Spleen (tissue), 11 donors: ENCODE measurements around the gene PHF21B. TPM values are rescaled to one million over a fixed set of nuclear protein-coding genes. Genes with fewer than 3 reads are reported as not detected.

Experiments
- DNase-seq: peaks from one replicate; pipeline ENCODE4 v3.0.0-alpha.2; 2020
- H3K27ac ChIP-seq, 8 donors: fragments of 200-600 bp; sonication (generic) in 7 of 8; 1 replicate in 4 of 8; 2 replicates in 4 of 8; pipeline versions ENCODE4 v1.5.0 to v1.8.0; 2016 to 2021; ENCODE audit warnings: inconsistent platforms in 4 of 8, mild to moderate bottlenecking in 4 of 8, moderate library complexity in 1 of 8
- H3K27me3 ChIP-seq, 7 donors: fragments of 200-600 bp; sonication (generic) in 6 of 7; replicated peaks in 1 of 7; 1 replicate in 4 of 7; 2 replicates in 3 of 7; pipeline versions ENCODE4 v1.5.0 to v1.8.0; 2016 to 2021; ENCODE audit warnings: inconsistent platforms in 3 of 7, mild to moderate bottlenecking in 1 of 7
- H3K36me3 ChIP-seq, 6 donors: fragments of 200-600 bp; sonication (generic) in 5 of 6; 1 replicate in 4 of 6; 2 replicates in 2 of 6; pipeline versions ENCODE4 v1.5.0 to v1.8.0; 2016 to 2021; ENCODE audit warnings: inconsistent platforms in 2 of 6
- H3K4me1 ChIP-seq, 6 donors: fragments of 200-600 bp; sonication (generic) in 5 of 6; 1 replicate in 3 of 6; 2 replicates in 3 of 6; pipeline versions ENCODE4 v1.5.0 to v1.8.0; 2016 to 2021; ENCODE audit warnings: inconsistent platforms in 3 of 6
- H3K4me3 ChIP-seq, 8 donors: fragments of 200-600 bp; sonication (generic) in 7 of 8; 1 replicate in 4 of 8; 2 replicates in 4 of 8; pipeline versions ENCODE4 v1.5.0 to v1.8.0; 2016 to 2021; ENCODE audit warnings: inconsistent platforms in 4 of 8, mild to moderate bottlenecking in 4 of 8, moderate library complexity in 2 of 8
- H3K9me3 ChIP-seq, 8 donors: fragments of 200-600 bp; sonication (generic) in 7 of 8; 1 replicate in 4 of 8; 2 replicates in 4 of 8; pipeline versions ENCODE4 v1.5.0 to v1.8.0; 2016 to 2021; ENCODE audit warnings: inconsistent platforms in 4 of 8
- CTCF ChIP-seq, 11 experiments: fragments of 200-600 bp in 7 of 11; fragments of 450-650 bp in 4 of 11; sonication (generic) in 4 of 11; IDR thresholded peaks in 8 of 11; conservative IDR thresholded peaks in 3 of 11; 1 replicate in 7 of 11; 2 replicates in 4 of 11; pipeline versions ENCODE4 v1.4.0 to v1.8.0; 2016 to 2021; ENCODE audit warnings: antibody characterized with exemption in 11 of 11, inconsistent platforms in 4 of 11, mild to moderate bottlenecking in 1 of 11
- POLR2A ChIP-seq, 3 donors: fragments of 450-650 bp; IDR thresholded peaks; one replicate each; pipeline ENCODE4 v1.5.1; 2017; ENCODE audit warnings: antibody characterized with exemption in 3 of 3, mild to moderate bottlenecking in 1 of 3
- POLR2AphosphoS5 ChIP-seq, 3 donors: sonication (generic); formaldehyde crosslinking; IDR thresholded peaks; one replicate each; pipeline ENCODE4 v1.5.1; 2017; ENCODE audit warnings: antibody characterized with exemption in 3 of 3
- WGBS, 5 donors: extraction: QIAGEN DNeasy Blood & Tissue Kit in 3 of 5; methylation state at CpG; one replicate each; pipeline versions ENCODE4 v1.1.5 to v1.1.7; 2013 to 2018; 5-methylcytosine and 5-hydroxymethylcytosine counted together
- intact Hi-C: fragments of 100-400 bp; cut with DNase I; formaldehyde crosslinking; loops from one replicate; pipeline ENCODE4 v1.15.0; 2023; ENCODE audit warnings: low total_unique reads
- polyA plus RNA-seq, 3 donors: library from polyadenylated mRNA; stranded (reverse); fragments of 200-250 nt; gene quantifications; one replicate each; pipeline ENCODE4 v1.2.1, GENCODE V29; 2013
- total RNA-seq, 7 donors: library from RNA; depleted of rRNA in 3 of 7; stranded (reverse); fragments of >200 nt in 3 of 7; fragmentation: NEBNext Ultra II Directional in 4 of 7; extraction: Animal tissue kit (Norgen Biotek cat#: 25700) in 4 of 7; gene quantifications; one replicate each; pipeline versions ENCODE4 v1.1.0 to v1.2.1, GENCODE V29; 2016 to 2021
- donor health status: healthy with polysubstance abuse.
- donor health status: DM: no; HTN: no; CAD: no; lungs with moderate emphysema.
- donor health status: DM: no; HTN: no; CAD: no.
- donor health status: Bipolar disorder and iron deficiency.
- donor health status: healthy.
- donor health status: DM: no; HTN: no; CAD: no.
- donor health status: DM: yes; HTN: yes; CAD: no.

PHF21B gene
- total and polyA plus RNA-seq, 10 donors, result 0.03 to 0.46 (median 0.09) TPM; not detected in 4

DNA sequence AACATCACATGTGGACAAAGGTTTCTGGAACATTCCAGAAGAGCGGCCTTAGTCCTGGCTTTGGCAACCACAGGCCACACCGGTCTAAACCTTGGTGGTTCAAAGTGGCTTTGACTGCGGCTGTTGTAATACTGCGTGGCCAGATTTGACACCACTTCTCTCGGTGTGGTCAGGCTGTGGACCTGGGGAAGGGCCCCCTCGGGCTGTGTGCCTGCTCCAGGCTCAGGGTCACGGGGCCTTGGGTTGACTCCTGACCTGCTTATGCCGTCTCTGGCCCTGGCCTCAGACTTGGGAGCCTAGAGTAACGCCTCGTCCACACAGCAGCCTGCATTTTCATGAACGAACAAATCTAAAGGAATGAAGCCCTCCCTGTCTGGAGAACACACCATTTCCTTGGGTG lies 118.0 kb downstream of the PHF21B start:
- Histone ChIP-seq H3K4me1 (no peaks in the 10 kb centered on the region), H3K27ac (no peak overlapping the region), H3K4me3 (no peak overlapping the region), H3K27me3 (peaks cover 0 to 16% (median 0%) of the 10 kb centered on the region in 7 donors), H3K36me3 (no peaks in the 10 kb centered on the region), H3K9me3 (no peaks in the 10 kb centered on the region)
- no peak for TF ChIP-seq CTCF (IDR thresholded peaks at IDR 0.05 in 8 of 11, conservative IDR thresholded peaks at IDR 0.05 in 3 of 11)
- TF ChIP-seq POLR2AphosphoS5 (IDR thresholded peaks at IDR 0.05), result no peak
- no peak for TF ChIP-seq POLR2A (IDR thresholded peaks at IDR 0.05)
- intact Hi-C loops, result no loop called here
- WGBS, 5 donors, result 79 to 89% (median 84%) methylated on average over 3 to 11 of the region's 11 CpGs
- peak; percentile 46 for DNase-seq

DNA sequence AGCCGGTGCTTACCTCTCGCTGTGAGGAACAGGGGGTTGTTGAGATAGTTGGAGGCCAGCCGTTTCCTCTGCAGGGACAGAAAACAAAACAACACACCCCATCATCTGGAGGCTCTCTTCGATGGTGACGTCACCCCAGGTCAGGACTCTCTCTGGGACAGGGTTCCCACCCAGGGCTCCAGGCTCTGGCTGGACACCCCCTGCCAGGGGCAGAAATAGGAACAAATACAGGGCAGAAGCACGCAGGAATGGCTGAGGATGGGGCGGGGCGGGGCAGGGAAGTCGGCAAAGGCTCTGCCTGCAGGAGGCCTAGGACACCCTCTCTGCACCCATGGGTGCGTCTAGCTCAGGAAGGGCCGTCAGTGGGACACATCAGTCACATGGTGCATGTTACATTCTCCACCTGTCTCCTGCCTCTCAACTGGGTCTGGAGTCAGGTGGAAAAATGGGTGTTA lies 118.5 kb downstream of the PHF21B start:
- peak; percentile 58 for DNase-seq
- Histone ChIP-seq H3K9me3 (no peaks in the 10 kb centered on the region), H3K27me3 (peaks cover 0 to 16% (median 0%) of the 10 kb centered on the region in 7 donors), H3K4me1 (no peaks in the 10 kb centered on the region), H3K4me3 (no peak overlapping the region), H3K36me3 (no peaks in the 10 kb centered on the region), H3K27ac (no peak overlapping the region)
- 70 to 89% (median 82%) methylated on average over 9 to 11 of the region's 11 CpGs for WGBS, 5 donors
- TF ChIP-seq POLR2A (IDR thresholded peaks at IDR 0.05) (no peak), CTCF (IDR thresholded peaks at IDR 0.05 in 8 of 11, conservative IDR thresholded peaks at IDR 0.05 in 3 of 11) (no peak), POLR2AphosphoS5 (IDR thresholded peaks at IDR 0.05) (no peak)
- intact Hi-C loops, result no loop called here

DNA sequence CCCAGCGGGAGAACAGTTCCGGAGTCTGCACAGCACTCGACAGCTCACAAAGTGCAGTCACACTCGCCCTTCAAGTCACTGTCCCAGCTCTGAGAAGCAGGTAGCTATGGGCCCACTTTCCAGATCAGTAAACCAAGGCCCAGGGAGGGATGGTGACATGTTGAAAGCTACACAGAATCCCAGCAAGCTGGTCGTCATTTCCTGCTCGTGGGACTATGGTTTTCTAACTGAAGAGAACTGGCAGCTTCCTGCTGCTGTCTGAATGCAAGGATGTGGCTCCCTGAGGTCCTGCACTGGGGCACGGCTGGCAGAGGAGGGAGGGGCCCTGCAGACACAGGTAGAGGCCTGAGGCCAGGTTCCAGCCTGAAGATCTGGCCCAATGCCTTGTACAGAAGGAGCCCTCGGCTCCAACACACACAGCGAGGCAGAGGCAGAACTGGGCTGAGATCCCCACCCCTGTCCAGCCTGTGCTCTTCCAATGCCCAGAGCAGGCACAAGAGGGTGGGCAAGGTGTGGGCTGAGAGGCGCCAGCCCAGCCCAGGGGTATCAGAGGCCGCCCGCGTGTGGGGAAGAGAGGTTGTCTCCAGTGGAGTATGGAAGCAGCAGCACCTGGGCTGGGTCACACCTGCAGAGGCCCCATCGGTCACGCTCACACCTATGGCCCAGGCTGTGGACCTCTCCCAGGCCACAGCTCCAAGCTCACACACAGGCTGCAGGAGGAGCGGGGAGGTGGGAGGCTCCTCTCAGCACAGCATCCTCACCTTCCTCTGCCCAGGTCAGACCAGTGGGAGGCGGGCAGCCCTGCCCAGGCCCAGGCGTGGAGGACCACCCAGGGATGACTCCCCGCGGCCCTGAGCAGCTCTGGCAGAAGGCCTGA lies 119.2 kb downstream of the PHF21B start:
- DNase-seq, result peak; percentile 63
- Histone ChIP-seq H3K4me3 (no peak overlapping the region), H3K36me3 (no peaks in the 10 kb centered on the region), H3K27me3 (peaks cover 0 to 16% (median 0%) of the 10 kb centered on the region in 7 donors), H3K27ac (no peak overlapping the region), H3K4me1 (no peaks in the 10 kb centered on the region), H3K9me3 (no peaks in the 10 kb centered on the region)
- intact Hi-C loops, result no loop called here
- WGBS, 5 donors, result 76 to 89% (median 86%) methylated on average over 11 to 20 of the region's 20 CpGs
- TF ChIP-seq POLR2A (IDR thresholded peaks at IDR 0.05), result no peak
- no peak for TF ChIP-seq POLR2AphosphoS5 (IDR thresholded peaks at IDR 0.05)
- no peak for TF ChIP-seq CTCF (IDR thresholded peaks at IDR 0.05 in 8 of 11, conservative IDR thresholded peaks at IDR 0.05 in 3 of 11)

- intact Hi-C loops, result no loop called here
- no peaks in the 10 kb centered on the region for H3K36me3 ChIP-seq
- DNase-seq, result peak; percentile 38
- no peak overlapping the region for H3K27ac ChIP-seq
- no peaks in the 10 kb centered on the region for H3K9me3 ChIP-seq
- no peaks in the 10 kb centered on the region for H3K4me1 ChIP-seq
- TF ChIP-seq CTCF (IDR thresholded peaks at IDR 0.05 in 8 of 11, conservative IDR thresholded peaks at IDR 0.05 in 3 of 11) (no peak), POLR2AphosphoS5 (IDR thresholded peaks at IDR 0.05) (no peak), POLR2A (IDR thresholded peaks at IDR 0.05) (no peak)
- WGBS, 5 donors, result 70 to 84% (median 78%) methylated on average over 13 to 14 of the region's 14 CpGs
- H3K4me3 ChIP-seq, result no peak overlapping the region
- H3K27me3 ChIP-seq, result peaks cover 0 to 16% (median 0%) of the 10 kb centered on the region in 7 donors
Observed at GRCh38 chr22:44889255-44889878, 120.4 kb downstream of the PHF21B start.
